Tibial nerve (tissue), 4 donors: ENCODE results near the gene DPH2. TPM values are rescaled to one million over a fixed set of nuclear protein-coding genes. Genes with fewer than 3 reads are reported as not detected.

ENCODE experiments used
- DNase-seq, 2 donors: peaks; one replicate each; pipeline ENCODE4 v3.0.0-alpha.2; 2019; ENCODE audit warnings: low spot score in 2 of 2
- H3K27ac ChIP-seq, 4 donors: fragments of 200-600 bp; sonication (generic) in 3 of 4; one replicate each; pipeline ENCODE4 v1.5.1; 2017 to 2019; ENCODE audit warnings: mild to moderate bottlenecking in 1 of 4
- H3K27me3 ChIP-seq, 2 donors: fragments of 200-600 bp; sonication (generic) in 1 of 2; one replicate each; pipeline versions ENCODE4 v1.5.1 to v1.6.0; 2017 to 2019
- H3K36me3 ChIP-seq, 3 donors: fragments of 200-600 bp; sonication (generic); one replicate each; pipeline ENCODE4 v1.5.1; 2018 to 2019
- H3K4me1 ChIP-seq, 4 donors: fragments of 200-600 bp; sonication (generic) in 3 of 4; one replicate each; pipeline ENCODE4 v1.5.1; 2017 to 2019
- H3K4me3 ChIP-seq, 4 donors: fragments of 200-600 bp; sonication (generic) in 3 of 4; one replicate each; pipeline ENCODE4 v1.5.1; 2017 to 2019; ENCODE audit warnings: mild to moderate bottlenecking in 1 of 4, moderate library complexity in 1 of 4
- H3K9me3 ChIP-seq, 4 donors: fragments of 200-600 bp; sonication (generic) in 3 of 4; one replicate each; pipeline ENCODE4 v1.5.1; 2017 to 2019
- CTCF ChIP-seq, 5 experiments: fragments of 200-600 bp in 3 of 5; fragments of 450-650 bp in 2 of 5; sonication (generic) in 3 of 5; IDR thresholded peaks; one replicate each; pipeline ENCODE4 v1.5.1; 2016 to 2019; ENCODE audit warnings: antibody characterized with exemption in 5 of 5, mild to moderate bottlenecking in 3 of 5, moderate library complexity in 2 of 5
- EP300 ChIP-seq, 2 donors: sonication (generic); formaldehyde crosslinking; IDR thresholded peaks; one replicate each; pipeline ENCODE4 v1.6.1; 2017; ENCODE audit warnings: antibody characterized with exemption in 2 of 2, mild to moderate bottlenecking in 1 of 2
- POLR2A ChIP-seq, 2 donors: fragments of 450-650 bp; IDR thresholded peaks; one replicate each; pipeline ENCODE4 v1.6.1; 2017; ENCODE audit warnings: antibody characterized with exemption in 2 of 2, mild to moderate bottlenecking in 2 of 2, moderate library complexity in 2 of 2
- WGBS, 2 donors: methylation state at CpG; one replicate each; pipeline ENCODE4 v1.1.5; 2018; 5-methylcytosine and 5-hydroxymethylcytosine counted together
- total RNA-seq, 4 donors: library from RNA; depleted of rRNA; stranded (reverse); fragments of >200 nt; gene quantifications; one replicate each; pipeline ENCODE4 v1.1.0, GENCODE V29; 2016

The DPH2 gene
- total RNA-seq, 4 donors from 2014 or later, result 25.7 to 41.7 (median 31.9) TPM

- peaks cover 0 to 19% of the 10 kb centered on the region in 2 donors for H3K27me3 ChIP-seq
- no peak for DNase-seq
- H3K4me3 ChIP-seq, result no peak overlapping the region
- H3K9me3 ChIP-seq, result no peaks in the 10 kb centered on the region
- peaks cover 0 to 39% (median 0%) of the 10 kb centered on the region in 3 donors for H3K36me3 ChIP-seq
- H3K4me1 ChIP-seq, result peaks cover 0 to 21% (median 12%) of the 10 kb centered on the region in 4 donors
- peak in 1 of 5 experiments; percentile 17 for TF ChIP-seq CTCF (IDR thresholded peaks at IDR 0.05)
- no peak for TF ChIP-seq POLR2A (IDR thresholded peaks at IDR 0.05)
- no peak for TF ChIP-seq EP300 (IDR thresholded peaks at IDR 0.05)
- H3K27ac ChIP-seq, result no peak overlapping the region
- WGBS, 2 donors, result 85 to 89% methylated on average over 6 to 10 of the region's 10 CpGs
Observed at GRCh38 chr1:43930168-43930948, 39.5 kb upstream of the DPH2 start.

- no peak for TF ChIP-seq CTCF (IDR thresholded peaks at IDR 0.05)
- TF ChIP-seq EP300 (IDR thresholded peaks at IDR 0.05), result no peak
- TF ChIP-seq POLR2A (IDR thresholded peaks at IDR 0.05), result no peak
- Histone ChIP-seq H3K9me3 (no peaks in the 10 kb centered on the region), H3K27me3 (peaks cover 0 to 24% of the 10 kb centered on the region in 2 donors), H3K4me1 (peaks cover 0 to 27% (median 16%) of the 10 kb centered on the region in 4 donors), H3K36me3 (peaks cover 0 to 33% (median 0%) of the 10 kb centered on the region in 3 donors), H3K27ac (no peak overlapping the region), H3K4me3 (no peak overlapping the region)
- no peak for DNase-seq
- 46 to 80% methylated on average over 2 to 4 of the region's 4 CpGs for WGBS, 2 donors
Observed at GRCh38 chr1:43930949-43931275, 38.9 kb upstream of the DPH2 start.

- H3K27ac ChIP-seq, result no peak overlapping the region
- no peak overlapping the region for H3K4me3 ChIP-seq
- DNase-seq, result no peak
- H3K4me1 ChIP-seq, result peaks cover 0 to 36% (median 21%) of the 10 kb centered on the region in 4 donors
- no peak for TF ChIP-seq EP300 (IDR thresholded peaks at IDR 0.05)
- TF ChIP-seq POLR2A (IDR thresholded peaks at IDR 0.05), result no peak
- 85 to 91% methylated on average over 8 to 11 of the region's 13 CpGs for WGBS, 2 donors
- H3K27me3 ChIP-seq, result peaks cover 0 to 25% of the 10 kb centered on the region in 2 donors
- H3K9me3 ChIP-seq, result no peaks in the 10 kb centered on the region
- peaks cover 0 to 23% (median 0%) of the 10 kb centered on the region in 3 donors for H3K36me3 ChIP-seq
Observed at GRCh38 chr1:43931711-43932660, 37.8 kb upstream of the DPH2 start.

- Histone ChIP-seq H3K27me3 (peaks cover 0 to 25% of the 10 kb centered on the region in 2 donors), H3K4me1 (peaks cover 0 to 36% (median 21%) of the 10 kb centered on the region in 4 donors), H3K36me3 (peaks cover 0 to 22% (median 0%) of the 10 kb centered on the region in 3 donors), H3K27ac (no peak overlapping the region), H3K4me3 (peak overlapping the region; percentile 22 to 45 (median 39)), H3K9me3 (no peaks in the 10 kb centered on the region)
- TF ChIP-seq POLR2A (IDR thresholded peaks at IDR 0.05) (no peak), CTCF (IDR thresholded peaks at IDR 0.05) (no peak), EP300 (IDR thresholded peaks at IDR 0.05) (no peak)
- DNase-seq, result no peak
- WGBS, 2 donors, result 28% methylated on average over 8 of the region's 8 CpGs
Observed at GRCh38 chr1:43932786-43933385, 36.9 kb upstream of the DPH2 start.

- no peak for DNase-seq
- Histone ChIP-seq H3K36me3 (peaks cover 0 to 22% (median 0%) of the 10 kb centered on the region in 3 donors), H3K9me3 (no peaks in the 10 kb centered on the region), H3K4me1 (peaks cover 0 to 36% (median 21%) of the 10 kb centered on the region in 4 donors), H3K27me3 (peaks cover 0 to 25% of the 10 kb centered on the region in 2 donors), H3K27ac (peak within 1 kb of the TSS in 1 of 4 donors; percentile 37), H3K4me3 (peak within 1 kb of the TSS; percentile 22 to 45 (median 39))
- TF ChIP-seq CTCF (IDR thresholded peaks at IDR 0.05) (no peak), POLR2A (IDR thresholded peaks at IDR 0.05) (no peak), EP300 (IDR thresholded peaks at IDR 0.05) (no peak)
- 4 to 5% methylated on average over 26 to 34 of the region's 42 CpGs for WGBS, 2 donors
Observed at GRCh38 chr1:43933386-43934100, 36.3 kb upstream of the DPH2 start, which contains the start of gene ARTN. Gene ARTN, plus strand, starts transcription at chr1:43933801. Its CDS starts 1,856 bp downstream, at chr1:43935657.
